Activated naive CD4-positive, alpha-beta T cell treated with Interleukin-2 at 50 U/mL for 16 hours (primary cell): Measurements from ENCODE around the gene CFD.

Experiments
- DNase-seq: peaks from one replicate; pipeline ENCODE4 v3.0.0-alpha.2; 2020

The CFD gene

GRCh38 chr19:892243-892893 is 32.9 kb downstream of the CFD start:
- no peak for DNase-seq

- peak; percentile 89 for DNase-seq
Measured at GRCh38 chr19:892894-893689, 33.6 kb downstream of the CFD start, which contains the start of the genes MED16 and RNU6-9. MED16 (minus strand) TSS chr19:893187; CDS start chr19:891131, 2,056 bp downstream. RNU6-9 (plus strand) TSS chr19:893484.

GRCh38 chr19:896434-896833 is 37.0 kb downstream of the CFD start:
- no peak for DNase-seq

- DNase-seq = no peak
Measured at GRCh38 chr19:896999-897398, 37.5 kb downstream of the CFD start.

DNA sequence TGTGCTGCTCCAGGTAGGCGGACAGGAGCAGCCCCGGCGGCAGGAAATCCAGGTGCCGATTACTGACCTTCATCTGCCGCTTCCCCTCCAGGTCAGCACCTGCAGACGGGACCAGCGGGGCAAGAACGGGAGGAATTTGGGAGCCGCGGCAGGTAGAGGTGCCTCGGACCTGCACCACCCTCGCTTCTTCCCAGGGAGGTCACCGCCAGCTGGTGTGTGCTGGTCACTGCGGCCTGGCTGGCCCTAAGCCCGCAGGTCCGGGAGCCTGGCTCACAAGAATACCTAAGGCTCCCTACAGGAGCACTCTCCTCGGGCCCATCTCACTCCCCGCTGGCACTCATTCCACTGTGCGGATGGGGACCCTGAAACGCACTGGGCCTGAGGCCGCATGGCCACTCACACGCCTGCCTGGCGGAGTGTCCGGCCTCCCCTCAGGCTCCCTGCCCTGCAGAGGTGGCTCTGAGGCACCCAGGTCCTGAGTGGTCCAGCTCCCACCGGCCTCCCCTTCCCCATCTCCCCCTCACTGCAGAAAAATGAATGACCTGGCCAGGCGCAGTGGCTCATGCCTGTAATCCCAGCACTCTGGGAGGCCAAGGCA is 38.1 kb downstream of the CFD start:
- no peak for DNase-seq

DNA sequence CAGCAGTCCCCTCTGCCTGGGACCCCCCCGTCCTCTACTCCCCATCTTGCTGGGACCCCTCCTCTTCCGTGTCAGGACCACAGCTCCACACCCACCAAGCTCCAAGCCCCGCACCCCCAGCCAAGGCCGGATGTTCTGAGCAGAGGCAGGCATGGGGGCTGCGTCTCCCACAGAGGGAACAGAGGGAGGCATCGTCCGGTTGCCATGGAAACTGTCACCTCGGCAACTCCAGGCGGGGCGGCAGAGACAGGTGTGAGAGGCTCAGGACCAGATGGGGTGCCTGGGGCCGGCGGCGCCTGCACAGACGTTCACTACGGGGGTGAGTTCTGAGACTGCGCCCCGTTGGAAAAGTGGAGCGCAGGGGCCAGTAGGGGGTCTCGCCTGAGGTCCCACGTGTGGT is 39.2 kb downstream of the CFD start:
- no peak for DNase-seq

- DNase-seq = no peak
Measured at GRCh38 chr19:899336-900042, 40.0 kb downstream of the CFD start.

- no peak for DNase-seq
Measured at GRCh38 chr19:900043-900301, 40.5 kb downstream of the CFD start.

DNA sequence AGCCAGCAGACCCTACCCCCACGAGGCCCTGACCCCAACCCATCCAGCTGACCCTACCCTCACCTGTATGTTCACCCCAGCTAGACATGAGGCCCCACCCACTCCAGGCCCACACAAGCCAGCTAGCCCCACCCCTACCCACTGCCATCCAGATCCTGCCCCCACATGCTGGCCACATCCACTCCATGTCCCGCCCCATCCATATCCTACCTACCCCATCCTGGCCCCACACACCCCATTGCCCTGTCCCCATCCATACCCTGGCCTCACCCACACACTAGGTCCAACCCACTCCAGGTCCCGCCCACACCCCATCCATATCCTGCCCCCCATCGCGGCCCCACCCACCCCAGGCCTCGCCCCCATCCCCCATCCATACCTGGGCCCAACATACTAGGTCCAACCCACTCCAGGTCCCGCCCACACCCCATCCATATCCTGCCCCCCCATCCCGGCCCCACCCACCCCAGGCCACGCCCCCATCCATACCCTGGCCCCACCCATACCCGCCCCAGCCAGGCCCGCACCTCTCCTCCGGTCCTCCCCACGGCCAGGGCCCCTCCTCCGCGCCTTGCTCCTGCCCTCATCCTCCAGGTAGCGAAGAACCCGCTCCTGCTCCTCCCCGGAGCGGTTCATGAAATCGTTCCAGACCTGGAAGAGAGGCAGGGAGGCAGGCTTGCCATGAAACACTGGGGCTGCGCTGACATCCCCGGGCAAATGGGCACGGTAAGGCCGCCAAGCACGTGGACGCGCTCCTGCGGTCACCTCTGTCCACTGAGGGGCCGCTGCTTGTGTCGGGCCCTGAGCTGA is 41.0 kb downstream of the CFD start:
- no peak for DNase-seq

DNA sequence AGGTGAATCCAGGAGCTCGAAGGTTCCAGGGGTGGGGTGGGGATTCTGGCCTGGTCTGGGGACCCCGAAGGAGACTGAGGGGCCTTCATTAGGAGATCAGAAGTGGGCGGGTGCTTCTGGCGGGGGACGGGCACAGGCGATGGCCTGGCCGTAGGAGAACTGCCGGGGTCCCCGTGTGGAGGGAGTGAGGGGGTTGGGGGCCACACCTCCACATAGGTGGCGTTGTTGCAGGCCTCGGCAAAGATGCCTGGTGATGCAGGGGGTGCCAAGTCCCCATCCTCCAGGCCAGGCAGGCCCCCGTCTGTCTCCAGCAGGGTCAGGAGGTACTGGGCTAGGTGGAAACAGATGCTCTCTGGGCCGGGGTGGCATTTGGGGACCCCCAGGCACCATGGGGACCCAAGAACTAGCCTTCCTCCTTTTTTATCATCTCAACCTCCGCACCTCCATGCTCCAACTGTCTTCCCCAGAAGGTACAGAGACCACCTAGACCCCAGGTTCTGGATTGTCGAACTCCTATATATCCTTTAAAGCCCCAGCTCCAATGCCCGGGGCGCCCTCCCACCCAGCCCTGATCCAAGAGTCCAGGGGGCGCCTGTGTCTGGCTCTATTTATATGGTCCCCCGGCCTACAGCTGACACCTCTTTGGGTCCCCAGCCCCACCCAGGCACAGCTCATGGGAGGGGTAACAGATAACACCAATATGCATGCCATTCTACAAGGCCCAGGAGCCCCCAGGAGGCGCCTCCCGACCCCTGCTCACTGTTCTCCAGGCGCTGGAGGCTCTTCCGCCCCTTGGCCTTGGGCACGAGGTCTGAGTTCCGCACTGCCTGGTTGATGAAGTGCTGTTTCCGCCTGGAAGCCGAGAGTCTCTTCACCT is 42.0 kb downstream of the CFD start:
- DNase-seq = no peak

DNA sequence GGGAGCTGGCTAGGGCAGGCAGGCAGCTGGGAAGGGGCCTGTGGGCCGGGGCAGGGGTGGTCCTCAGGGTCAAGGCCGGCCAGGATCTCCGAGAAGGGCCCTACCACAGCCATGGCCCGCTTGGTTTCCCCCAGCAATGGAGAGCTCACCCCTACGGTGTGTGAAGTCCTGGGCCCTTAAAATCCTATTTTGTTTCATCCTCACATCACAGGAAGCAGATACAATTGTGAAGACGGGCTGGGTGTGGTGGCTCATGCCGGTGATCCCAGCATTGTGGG is 42.6 kb downstream of the CFD start:
- no peak for DNase-seq

- DNase-seq = no peak
Measured at GRCh38 chr19:902446-903226, 43.2 kb downstream of the CFD start.

- no peak for DNase-seq
Measured at GRCh38 chr19:903266-903797, 43.9 kb downstream of the CFD start.

- no peak for DNase-seq
Measured at GRCh38 chr19:904545-904944, 45.1 kb downstream of the CFD start.

GRCh38 chr19:906480-906879 is 47.0 kb downstream of the CFD start:
- DNase-seq = no peak

DNA sequence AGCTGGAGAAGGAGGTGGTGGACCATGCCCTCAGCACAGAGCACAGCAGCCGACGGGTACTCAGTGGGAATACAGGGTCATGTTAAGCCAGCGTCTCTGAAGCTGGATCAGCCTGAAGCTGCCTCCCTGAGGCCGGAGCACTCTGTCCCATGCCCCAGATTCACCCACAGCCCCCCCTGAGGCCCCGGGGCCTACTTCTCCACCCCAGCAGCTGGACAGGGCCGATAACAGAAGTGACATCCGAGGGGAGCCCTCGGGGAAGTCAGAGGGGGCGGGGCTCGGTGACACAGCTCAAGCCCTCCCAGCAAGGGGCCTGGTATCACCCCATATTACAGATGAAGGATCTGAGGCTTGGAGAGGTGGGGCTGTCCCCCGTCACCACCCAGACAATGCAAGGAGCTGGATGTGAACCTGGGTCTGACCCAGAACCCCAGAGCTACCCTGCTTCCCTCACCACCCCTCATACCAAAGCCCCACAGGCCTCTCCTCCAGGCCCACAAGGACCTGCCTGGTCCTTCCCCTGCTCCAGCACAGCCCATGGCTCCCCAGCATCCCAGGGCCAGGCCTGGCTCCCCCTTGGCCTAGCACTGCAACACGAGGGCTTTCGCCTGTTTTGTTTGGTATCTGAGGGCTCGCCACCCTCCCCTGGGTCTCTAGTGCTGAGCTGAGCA is 47.9 kb downstream of the CFD start:
- DNase-seq = no peak

DNA sequence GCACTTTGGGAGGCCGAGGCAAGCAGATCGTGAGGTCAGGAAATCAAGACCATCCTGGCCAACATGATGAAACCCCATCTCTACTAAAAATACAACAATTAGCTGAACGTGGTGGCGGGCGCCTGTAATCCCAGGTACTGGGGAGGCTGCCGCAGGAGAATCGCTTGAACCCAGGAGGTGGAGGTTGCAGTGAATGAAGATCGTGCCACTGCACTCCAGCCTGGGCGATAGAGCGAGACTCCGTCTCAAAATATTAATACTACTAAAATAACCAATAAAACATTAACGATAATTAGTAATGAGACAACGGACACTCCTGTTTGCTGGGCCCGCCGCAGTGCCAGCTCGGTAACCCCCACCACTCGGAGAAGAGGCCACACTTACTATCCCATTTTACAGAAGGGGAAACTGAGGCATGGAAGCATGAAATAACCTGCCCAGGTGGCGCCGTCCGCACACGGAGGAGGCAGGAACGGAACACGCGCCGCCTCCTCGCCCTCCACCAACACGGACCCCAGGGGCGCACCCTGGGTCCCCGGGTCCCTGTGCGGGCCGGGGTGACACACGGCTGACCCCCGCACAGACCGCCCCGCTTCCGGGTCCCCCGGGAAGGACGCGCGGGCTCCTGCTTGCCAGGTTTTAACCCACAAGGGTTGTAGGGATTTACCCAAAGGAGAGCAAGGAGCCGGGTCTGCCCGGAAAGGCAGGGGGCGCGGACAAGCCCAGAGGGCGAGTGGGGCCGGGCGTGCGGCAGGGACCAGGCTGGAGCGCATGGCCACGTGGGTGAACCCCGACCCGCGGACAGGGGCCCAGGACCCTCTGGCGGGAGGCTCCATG is 52.0 kb downstream of the CFD start:
- DNase-seq = no peak

DNA sequence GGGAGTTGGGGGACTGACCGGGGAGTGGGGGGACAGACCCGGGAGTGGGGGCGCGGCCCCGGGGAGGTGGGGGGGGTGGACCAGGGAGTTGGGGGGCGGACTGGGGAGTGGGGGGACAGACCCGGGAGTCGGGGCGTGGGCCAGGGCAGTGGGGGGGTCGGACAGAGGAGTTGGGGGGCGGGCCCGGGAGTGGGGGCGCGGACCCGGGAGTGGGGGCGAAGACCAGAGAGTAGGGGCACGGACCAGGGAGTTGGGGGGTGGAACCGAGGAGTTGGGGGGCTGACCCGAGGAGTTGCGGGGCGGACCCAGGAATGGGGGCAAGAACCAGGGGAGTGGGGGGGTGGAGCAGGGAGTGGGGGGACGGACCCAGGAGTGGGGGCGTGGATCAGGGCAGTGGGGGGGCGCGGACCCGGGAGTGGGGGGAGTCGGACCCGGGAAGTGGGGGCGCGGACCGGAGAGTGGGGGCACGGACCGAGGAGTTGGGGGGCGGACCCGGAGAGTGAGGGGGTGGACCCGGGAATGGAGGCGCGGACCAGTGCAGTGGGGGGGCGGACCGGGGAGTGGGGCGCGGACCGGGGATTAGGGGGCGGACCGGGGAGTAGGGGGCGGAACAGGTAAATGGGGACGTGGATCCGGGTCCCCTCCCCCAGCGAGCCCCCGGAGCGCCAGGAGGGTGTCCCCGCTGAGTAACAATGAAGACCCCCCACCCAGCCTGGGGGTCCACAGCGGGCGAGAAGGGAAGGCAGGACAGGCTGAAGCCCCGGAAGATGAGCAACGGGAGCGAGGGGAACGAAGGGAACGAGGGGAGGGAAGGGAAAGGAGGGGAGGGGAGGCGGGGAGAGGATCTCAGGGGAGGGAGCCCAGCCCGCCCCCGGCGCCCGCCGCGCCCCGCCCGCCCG is 53.0 kb downstream of the CFD start:
- DNase-seq = peak; percentile 30
